B cell (primary cell): Measurements from ENCODE around the gene SP7. TPM values are rescaled to one million over a fixed set of nuclear protein-coding genes. Genes with fewer than 3 reads are reported as not detected.
"Not testable (repeated sequence)": the region's sequence is repeated elsewhere in the genome, so short reads cannot be mapped to it uniquely, and the experiment has no call there.

ENCODE experiments used
- ATAC-seq: fragments of 200-7000 bp; cut with Tn5 transposase; one replicate; pipeline ENCODE4 v1.10.0; 2021; ENCODE audit warnings: low read depth, mild to moderate bottlenecking, moderate number of reproducible peaks, moderate library complexity
- CTCF ChIA-PET: fragments of 350-600 bp; sonication (Branson Sonifier 250); formaldehyde crosslinking; loops from one replicate; lab custom pipeline; 2021; ENCODE audit warnings: antibody characterized with exemption, inconsistent platforms; lab: Charles Lee
- POLR2A ChIA-PET: fragments of 350-600 bp; sonication (Branson Sonifier 250); formaldehyde crosslinking; loops from one replicate; lab custom pipeline; 2021; ENCODE audit warnings: antibody characterized with exemption; lab: Charles Lee
- DNase-seq: peaks from one replicate; pipeline ENCODE4 v3.0.0; 2013
- H2AFZ ChIP-seq: 2 replicates; pipeline ENCODE4 v1.6.1; 2012; ENCODE audit warnings: mild to moderate bottlenecking, low read depth, low read length; ENCODE audit not compliant: insufficient read depth, poor library complexity, severe bottlenecking
- H3K27ac ChIP-seq, 2 donors: 1 replicate in 1 of 2; 2 replicates in 1 of 2; pipeline ENCODE4 v1.5.1; 2012 to 2013; ENCODE audit warnings: low read length in 2 of 2, mild to moderate bottlenecking in 2 of 2, moderate library complexity in 1 of 2
- H3K27me3 ChIP-seq, 4 experiments: fragments of 200-600 bp in 1 of 4; sonication (generic) in 1 of 4; replicated peaks in 1 of 4; 1 replicate in 2 of 4; 2 replicates in 2 of 4; pipeline versions ENCODE4 v1.6.1 to v1.7.0; 2013 to 2016; ENCODE audit warnings: low read length in 3 of 4, mild to moderate bottlenecking in 2 of 4, mixed read lengths in 1 of 4, moderate library complexity in 1 of 4; ENCODE audit not compliant: insufficient read depth in 4 of 4, control insufficient read depth in 3 of 4; ENCODE audit errors: control extremely low read depth in 1 of 4
- H3K36me3 ChIP-seq, 2 experiments: replicated peaks in 1 of 2; 1 replicate in 1 of 2; 2 replicates in 1 of 2; pipeline versions ENCODE4 v1.6.1 to v1.7.1; 2013; ENCODE audit warnings: low read length in 1 of 2; ENCODE audit not compliant: insufficient read depth in 2 of 2, control insufficient read depth in 1 of 2; ENCODE audit errors: control extremely low read depth in 1 of 2, extremely low read depth in 1 of 2
- H3K4me1 ChIP-seq, 2 donors: fragments of 200-600 bp in 1 of 2; sonication (generic) in 1 of 2; 1 replicate in 1 of 2; 2 replicates in 1 of 2; pipeline versions ENCODE4 v1.5.1 to v1.6.1; 2013 to 2017; ENCODE audit warnings: low read length in 2 of 2; ENCODE audit not compliant: control insufficient read depth in 2 of 2, insufficient read depth in 2 of 2
- H3K4me2 ChIP-seq: replicated peaks from 2 replicates; pipeline ENCODE3; 2012; ENCODE audit warnings: mild to moderate bottlenecking, low read depth, low read length; ENCODE audit not compliant: poor library complexity, severe bottlenecking
- H3K4me3 ChIP-seq, 5 experiments: fragments of 200-600 bp in 1 of 5; sonication (generic) in 1 of 5; 1 replicate in 3 of 5; 2 replicates in 2 of 5; pipeline versions ENCODE4 v1.5.1 to v1.7.0; 2011 to 2016; ENCODE audit warnings: low read length in 4 of 5, mild to moderate bottlenecking in 4 of 5, low read depth in 2 of 5, control low read depth in 1 of 5, moderate library complexity in 1 of 5; ENCODE audit not compliant: insufficient read depth in 1 of 5; ENCODE audit errors: control extremely low read depth in 1 of 5, extremely low read depth in 1 of 5
- H3K79me2 ChIP-seq: fragments of 200-600 bp; sonication (generic); one replicate; pipeline ENCODE4 v1.6.0; 2016; ENCODE audit warnings: low read length; ENCODE audit not compliant: control insufficient read depth, insufficient read depth
- H3K9ac ChIP-seq: fragments of 200-600 bp; sonication (generic); 2 replicates; pipeline ENCODE4 v1.6.1; 2017; ENCODE audit warnings: mild to moderate bottlenecking, low read length, moderate library complexity
- H3K9me3 ChIP-seq, 3 donors: one replicate each; pipeline versions ENCODE4 v1.6.1 to v1.7.1; 2013; ENCODE audit warnings: low read length in 2 of 3; ENCODE audit not compliant: control insufficient read depth in 2 of 3, insufficient read depth in 1 of 3; ENCODE audit errors: control extremely low read depth in 1 of 3
- H4K20me1 ChIP-seq: 2 replicates; pipeline ENCODE4 v1.6.0; 2012; ENCODE audit warnings: mild to moderate bottlenecking, low read length; ENCODE audit not compliant: insufficient read depth, control insufficient read depth, poor library complexity, severe bottlenecking
- H3K27ac Mint-ChIP-seq: one replicate; pipeline ENCODE4 v1.8.0; 2021; ENCODE audit warnings: mixed read lengths
- H3K27me3 Mint-ChIP-seq: one replicate; pipeline ENCODE4 v1.8.0; 2021; ENCODE audit warnings: mixed read lengths
- H3K4me1 Mint-ChIP-seq: one replicate; pipeline ENCODE4 v1.8.0; 2021; ENCODE audit warnings: mixed read lengths
- H3K4me3 Mint-ChIP-seq: one replicate; pipeline ENCODE4 v1.8.0; 2021; ENCODE audit warnings: mixed read lengths
- H3K9me3 Mint-ChIP-seq: one replicate; pipeline ENCODE4 v1.8.0; 2022; ENCODE audit warnings: mixed read lengths; ENCODE audit not compliant: insufficient read depth
- EZH2 ChIP-seq: IDR thresholded peaks from 2 replicates; pipeline ENCODE4 v1.6.1; 2012; ENCODE audit warnings: borderline replicate concordance, low read depth, mild to moderate bottlenecking, moderate library complexity, low read length; ENCODE audit not compliant: insufficient read depth, poor library complexity, severe bottlenecking
- WGBS: methylation state at CpG from one replicate; pipeline ENCODE4 v1.1.5; 2013; ENCODE audit warnings: missing lambda C conversion rate; ENCODE audit not compliant: insufficient coverage; 5-methylcytosine and 5-hydroxymethylcytosine counted together
- intact Hi-C: fragments of 100-400 bp; cut with micrococcal nuclease; formaldehyde crosslinking; loops from one replicate; pipeline ENCODE4 v1.10.0; 2022
- polyA plus RNA-seq: library from polyadenylated mRNA; depleted of rRNA; stranded (reverse); fragments of >200 nt; gene quantifications from 2 replicates; pipeline ENCODE4 v1.2.3, GENCODE V29; 2012
- total RNA-seq, 2 donors: library from RNA; stranded (reverse); fragments of 120-200 nt in 1 of 2; gene quantifications; 1 replicate in 1 of 2; 2 replicates in 1 of 2; pipeline versions ENCODE4 v1.2.3 to v1.2.4, GENCODE V29; 2013 to 2022
- TF ChIP-seq, protein P1 (sequence below): fragments of 200-600 bp; IDR thresholded peaks from one replicate; pipeline ENCODE4 v1.8.0; 2022; ENCODE audit warnings: antibody characterized with exemption, mild to moderate bottlenecking

SP7 gene
- total and polyA plus RNA-seq, 2 donors (not counting 1 experiment from before 2014, with no cell fraction given), result 0.34 TPM; not detected in 1

DNA sequence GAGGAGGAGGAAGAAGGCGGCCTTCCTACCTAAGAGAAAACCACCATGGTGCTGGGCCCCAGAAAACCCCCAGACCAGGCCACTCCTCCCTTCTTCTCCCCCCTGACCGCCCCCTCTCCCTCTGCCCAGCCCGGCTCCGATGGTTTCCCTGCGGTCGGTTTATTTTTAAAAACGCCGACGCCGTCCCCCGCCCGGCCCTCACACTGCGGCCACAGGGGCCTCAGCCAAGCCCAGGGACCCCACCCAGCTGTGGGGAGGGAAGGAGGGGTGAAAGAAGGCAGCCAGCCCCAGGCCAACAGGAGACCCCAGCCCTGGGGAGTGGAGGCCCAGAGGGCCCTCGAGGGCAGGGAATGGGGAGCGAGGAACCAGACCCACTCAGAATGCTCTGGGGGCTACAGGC lies 3.4 kb downstream of the SP7 start:
- 49% methylated on average over 8 of the region's 15 CpGs for WGBS
- DNase-seq (no peak), ATAC-seq (no peak)
- Mint-ChIP-seq H3K27me3 (peaks cover 62% of the 10 kb centered on the region), H3K27ac (no peak overlapping the region), H3K4me3 (no peak overlapping the region), H3K9me3 (no peaks in the 10 kb centered on the region), H3K4me1 (peaks cover 9% of the 10 kb centered on the region)
- Histone ChIP-seq H3K4me2 (no peak overlapping the region), H3K79me2 (no peaks in the 10 kb centered on the region), H2AFZ (no peak overlapping the region), H3K9me3 (no peaks in the 10 kb centered on the region), H4K20me1 (no peaks in the 10 kb centered on the region), H3K27me3 (peaks cover 0 to 51% (median 21%) of the 10 kb centered on the region in 4 experiments), H3K27ac (no peak overlapping the region), H3K4me3 (no peak overlapping the region), H3K4me1 (peaks cover 10 to 13% of the 10 kb centered on the region in 2 donors), H3K9ac (no peak overlapping the region), H3K36me3 (no peaks in the 10 kb centered on the region)
- TF ChIP-seq, protein P1, sequence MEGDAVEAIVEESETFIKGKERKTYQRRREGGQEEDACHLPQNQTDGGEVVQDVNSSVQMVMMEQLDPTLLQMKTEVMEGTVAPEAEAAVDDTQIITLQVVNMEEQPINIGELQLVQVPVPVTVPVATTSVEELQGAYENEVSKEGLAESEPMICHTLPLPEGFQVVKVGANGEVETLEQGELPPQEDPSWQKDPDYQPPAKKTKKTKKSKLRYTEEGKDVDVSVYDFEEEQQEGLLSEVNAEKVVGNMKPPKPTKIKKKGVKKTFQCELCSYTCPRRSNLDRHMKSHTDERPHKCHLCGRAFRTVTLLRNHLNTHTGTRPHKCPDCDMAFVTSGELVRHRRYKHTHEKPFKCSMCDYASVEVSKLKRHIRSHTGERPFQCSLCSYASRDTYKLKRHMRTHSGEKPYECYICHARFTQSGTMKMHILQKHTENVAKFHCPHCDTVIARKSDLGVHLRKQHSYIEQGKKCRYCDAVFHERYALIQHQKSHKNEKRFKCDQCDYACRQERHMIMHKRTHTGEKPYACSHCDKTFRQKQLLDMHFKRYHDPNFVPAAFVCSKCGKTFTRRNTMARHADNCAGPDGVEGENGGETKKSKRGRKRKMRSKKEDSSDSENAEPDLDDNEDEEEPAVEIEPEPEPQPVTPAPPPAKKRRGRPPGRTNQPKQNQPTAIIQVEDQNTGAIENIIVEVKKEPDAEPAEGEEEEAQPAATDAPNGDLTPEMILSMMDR, result no peak
- no peak for TF ChIP-seq EZH2
- intact Hi-C loops, result no loop called here
- CTCF ChIA-PET, result interaction anchor here (2.8 to 15.1 kb wide), 2 partner anchors 11 to 15 kb away, joined by 12 to 353 read pairs; partner anchors contain the start of gene AAAS
- POLR2A ChIA-PET, result no interaction called here

- H3K27me3 Mint-ChIP-seq, result peaks cover 64% of the 10 kb centered on the region
- H3K9ac ChIP-seq, POLR2A ChIA-PET, DNase-seq, H3K79me2 ChIP-seq, H3K27ac Mint-ChIP-seq, H3K27ac ChIP-seq, H2AFZ ChIP-seq, H4K20me1 ChIP-seq, H3K36me3 ChIP-seq, ATAC-seq, H3K4me3 Mint-ChIP-seq, H3K4me1 Mint-ChIP-seq, H3K9me3 Mint-ChIP-seq, intact Hi-C loops, H3K4me3 ChIP-seq, H3K4me2 ChIP-seq, H3K9me3 ChIP-seq: not testable (repeated sequence)
- peaks cover 10 to 13% of the 10 kb centered on the region in 2 donors for H3K4me1 ChIP-seq
- H3K27me3 ChIP-seq, result peaks cover 0 to 50% (median 21%) of the 10 kb centered on the region in 4 experiments
- CTCF ChIA-PET, result interaction anchor here (0.9 to 15.1 kb wide), 3 partner anchors 11 to 120 kb away, joined by 3 to 353 read pairs (median 12); partner anchors contain the start of gene AAAS
Measured at GRCh38 chr12:53332339-53332738, 3.8 kb downstream of the SP7 start.
